Fibroblast of the conjunctiva (primary cell): ENCODE data around the gene FCRL2.

Source experiments
- DNase-seq: peaks from one replicate; pipeline ENCODE4 v3.0.0-alpha.2; 2010; ENCODE audit warnings: low read depth

FCRL2 gene

GRCh38 chr1:157776971-157777391 is at the start of gene FCRL2:
TSS of gene FCRL2 (minus strand) at chr1:157777132. CDS start at chr1:157777073, 59 bp downstream.
- no peak for DNase-seq

GRCh38 chr1:157820299-157820698 is 43.4 kb upstream of the FCRL2 start:
- no peak for DNase-seq

GRCh38 chr1:157819896-157820295 is 43.0 kb upstream of the FCRL2 start, which contains the start of gene FCRL1:
TSS of gene FCRL1 (minus strand) at chr1:157820120. CDS start at chr1:157820037, 83 bp downstream.
- DNase-seq, result no peak

GRCh38 chr1:157819215-157819614 is 42.3 kb upstream of the FCRL2 start:
- no peak for DNase-seq

GRCh38 chr1:157813269-157813668 is 36.3 kb upstream of the FCRL2 start:
- DNase-seq, result no peak

GRCh38 chr1:157806431-157807149 is 29.7 kb upstream of the FCRL2 start:
- DNase-seq, result no peak

- DNase-seq, result no peak
Observed at GRCh38 chr1:157803851-157804250, 26.9 kb upstream of the FCRL2 start.

GRCh38 chr1:157799996-157800395 is 23.1 kb upstream of the FCRL2 start:
- no peak for DNase-seq

GRCh38 chr1:157798211-157798610 is 21.3 kb upstream of the FCRL2 start:
- no peak for DNase-seq

GRCh38 chr1:157785248-157785647 is 8.3 kb upstream of the FCRL2 start:
- DNase-seq, result no peak

GRCh38 chr1:157784801-157785200 is 7.9 kb upstream of the FCRL2 start:
- no peak for DNase-seq

GRCh38 chr1:157782931-157783330 is 6.0 kb upstream of the FCRL2 start:
- no peak for DNase-seq

GRCh38 chr1:157781048-157781447 is 4.1 kb upstream of the FCRL2 start:
- DNase-seq, result no peak

- DNase-seq, result no peak
Observed at GRCh38 chr1:157775101-157775870, 1.6 kb downstream of the FCRL2 start.

- no peak for DNase-seq
Observed at GRCh38 chr1:157774412-157774811, 2.5 kb downstream of the FCRL2 start.

GRCh38 chr1:157773493-157774350 is 3.2 kb downstream of the FCRL2 start:
- no peak for DNase-seq

GRCh38 chr1:157771661-157772425 is 5.1 kb downstream of the FCRL2 start:
- DNase-seq, result no peak

GRCh38 chr1:157770442-157771043 is 6.4 kb downstream of the FCRL2 start:
- DNase-seq, result no peak

- DNase-seq, result no peak
Observed at GRCh38 chr1:157766792-157767191, 10.1 kb downstream of the FCRL2 start.

- no peak for DNase-seq
Observed at GRCh38 chr1:157758018-157758417, 18.9 kb downstream of the FCRL2 start.

- no peak for DNase-seq
Observed at GRCh38 chr1:157753611-157754010, 23.3 kb downstream of the FCRL2 start.
